ENCODE measurements around the gene NR6A1. TPM values are rescaled to one million over a fixed set of nuclear protein-coding genes. Genes with fewer than 3 reads are reported as not detected.

The NR6A1 gene
- total and polyA plus RNA-seq, 2 of the 8 experiments (the other 6 are each of a cell fraction or from before 2014, with no cell fraction given), result 93.2 to 237 TPM

DNA sequence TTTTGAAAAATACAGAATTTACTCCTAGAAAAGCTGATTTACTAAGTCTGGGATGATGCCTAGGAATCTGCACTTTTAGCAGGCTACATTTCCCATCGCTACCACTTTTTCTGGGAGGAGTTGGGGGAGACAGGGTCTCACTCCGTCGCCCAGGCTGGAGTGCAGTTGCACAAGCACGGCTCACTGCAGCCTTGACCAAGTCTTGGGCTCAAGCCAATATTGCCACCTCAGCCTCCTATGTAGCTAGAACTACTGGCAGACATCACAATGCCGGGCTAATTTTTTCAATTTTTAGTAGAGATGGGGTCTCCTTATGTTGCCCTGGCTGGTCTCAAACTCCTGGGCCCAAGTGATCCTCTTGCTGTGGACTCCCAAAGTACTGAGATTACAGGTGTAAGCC, 85.9 kb downstream of the NR6A1 start (continued):
- TF ChIP-seq POU5F1 (IDR thresholded peaks at IDR 0.05; ENCODE audit: low read depth, low read length), result no peak
- TF ChIP-seq KDM1A (IDR thresholded peaks at IDR 0.05; ENCODE audit: borderline replicate concordance, low read length), result no peak
- no peak for TF ChIP-seq MAFK (IDR thresholded peaks at IDR 0.05; ENCODE audit: low read depth, low read length)
- TF ChIP-seq CBX5 (IDR thresholded peaks at IDR 0.05; ENCODE audit: low read depth, low read length), result no peak
- TF ChIP-seq ASH2L (IDR thresholded peaks at IDR 0.05; ENCODE audit: low read length), result no peak

All from H1 (cell line).